GM13976 (cell line): Measurements from ENCODE around the gene HOXB9.

Experiments
- DNase-seq: peaks from one replicate; pipeline ENCODE4 v3.0.0; 2012; ENCODE audit warnings: low spot score
- in situ Hi-C: fragments of 300-500 bp; cut with MboI; formaldehyde crosslinking; loops from one replicate; pipeline ENCODE4 v1.12.0; 2022; ENCODE audit warnings: low sequenced_read_pairs, mixed read lengths, inconsistent platforms; ENCODE audit not compliant: unreplicated experiment
- TF ChIP-seq, protein P1 (sequence below): IDR thresholded peaks from 2 replicates; pipeline ENCODE4 v1.5.1; 2012; ENCODE audit warnings: borderline replicate concordance, mild to moderate bottlenecking; ENCODE audit not compliant: insufficient read depth; ENCODE audit errors: extremely low read depth, missing control alignments, control extremely low read depth

Gene HOXB9

GRCh38 chr17:48647963-48648245 lies 21.7 kb upstream of the HOXB9 start:
- in situ Hi-C loops = no loop called here
- no peak for DNase-seq
- TF ChIP-seq, protein P1, sequence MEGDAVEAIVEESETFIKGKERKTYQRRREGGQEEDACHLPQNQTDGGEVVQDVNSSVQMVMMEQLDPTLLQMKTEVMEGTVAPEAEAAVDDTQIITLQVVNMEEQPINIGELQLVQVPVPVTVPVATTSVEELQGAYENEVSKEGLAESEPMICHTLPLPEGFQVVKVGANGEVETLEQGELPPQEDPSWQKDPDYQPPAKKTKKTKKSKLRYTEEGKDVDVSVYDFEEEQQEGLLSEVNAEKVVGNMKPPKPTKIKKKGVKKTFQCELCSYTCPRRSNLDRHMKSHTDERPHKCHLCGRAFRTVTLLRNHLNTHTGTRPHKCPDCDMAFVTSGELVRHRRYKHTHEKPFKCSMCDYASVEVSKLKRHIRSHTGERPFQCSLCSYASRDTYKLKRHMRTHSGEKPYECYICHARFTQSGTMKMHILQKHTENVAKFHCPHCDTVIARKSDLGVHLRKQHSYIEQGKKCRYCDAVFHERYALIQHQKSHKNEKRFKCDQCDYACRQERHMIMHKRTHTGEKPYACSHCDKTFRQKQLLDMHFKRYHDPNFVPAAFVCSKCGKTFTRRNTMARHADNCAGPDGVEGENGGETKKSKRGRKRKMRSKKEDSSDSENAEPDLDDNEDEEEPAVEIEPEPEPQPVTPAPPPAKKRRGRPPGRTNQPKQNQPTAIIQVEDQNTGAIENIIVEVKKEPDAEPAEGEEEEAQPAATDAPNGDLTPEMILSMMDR = no peak

DNA sequence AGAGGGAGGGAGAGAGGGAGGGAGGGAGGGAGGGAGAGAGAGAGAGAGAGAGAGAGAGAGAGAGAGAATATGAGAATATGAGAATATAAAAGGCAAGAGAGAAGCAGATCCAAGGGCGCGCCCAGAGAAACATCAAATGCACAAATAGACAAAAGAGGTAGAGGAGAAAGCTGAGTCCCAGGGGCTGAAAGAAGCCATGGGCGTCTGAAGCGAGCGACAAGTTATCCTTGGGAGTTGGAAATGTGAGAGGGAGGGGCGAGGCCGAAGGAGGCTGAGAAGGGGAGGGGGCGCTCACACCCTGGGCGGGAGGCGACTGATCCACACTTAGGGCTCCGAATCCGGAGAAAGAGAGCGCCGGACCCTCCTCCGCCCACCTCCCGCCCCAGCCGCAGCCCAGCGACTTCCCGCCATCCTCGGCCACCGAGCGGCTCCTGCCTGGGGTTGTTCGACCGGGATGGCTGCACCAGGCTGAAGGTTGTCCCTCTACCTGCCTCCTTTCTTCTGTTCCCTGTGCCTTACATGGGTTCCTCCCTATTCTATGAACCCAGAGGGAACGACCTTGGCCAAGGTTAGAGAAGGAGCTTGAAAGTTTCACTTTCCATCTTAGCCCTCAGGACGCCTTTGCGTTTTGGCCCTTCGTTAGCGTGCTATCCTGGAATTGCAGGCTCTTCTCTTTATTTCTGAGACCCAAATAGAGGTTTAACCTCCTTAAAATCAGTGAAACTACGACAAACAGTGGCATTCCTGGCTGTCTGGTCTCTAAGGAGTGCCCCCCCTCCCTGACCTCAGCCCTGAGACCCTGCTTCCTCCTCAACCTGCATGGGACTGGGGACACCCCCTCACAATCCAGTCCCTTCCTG lies 21.2 kb upstream of the HOXB9 start:
- in situ Hi-C loops = no loop called here
- DNase-seq = no peak
- TF ChIP-seq, protein P1 = no peak

GRCh38 chr17:48646183-48647102 lies 20.3 kb upstream of the HOXB9 start:
- in situ Hi-C loops = no loop called here
- no peak for DNase-seq
- TF ChIP-seq, protein P1 = no peak

- in situ Hi-C loops = no loop called here
- TF ChIP-seq, protein P1 = no peak
- DNase-seq = no peak
Observed at GRCh38 chr17:48645639-48646182, 19.6 kb upstream of the HOXB9 start.

- no peak for DNase-seq
- TF ChIP-seq, protein P1 = no peak
- in situ Hi-C loops = no loop called here
Observed at GRCh38 chr17:48644910-48645557, 18.9 kb upstream of the HOXB9 start.

- in situ Hi-C loops = no loop called here
- no peak for DNase-seq
Observed at GRCh38 chr17:48644159-48644558, 18.0 kb upstream of the HOXB9 start.

More at GRCh38 chr17:48644159-48644558, 18.0 kb upstream of the HOXB9 start:
- TF ChIP-seq, protein P1 = no peak
